Measurements from ENCODE around the gene PMAIP1.

PMAIP1 gene

GRCh38 chr18:59916746-59917145 is 16.9 kb downstream of the PMAIP1 start:
- no peak for DNase-seq

DNA sequence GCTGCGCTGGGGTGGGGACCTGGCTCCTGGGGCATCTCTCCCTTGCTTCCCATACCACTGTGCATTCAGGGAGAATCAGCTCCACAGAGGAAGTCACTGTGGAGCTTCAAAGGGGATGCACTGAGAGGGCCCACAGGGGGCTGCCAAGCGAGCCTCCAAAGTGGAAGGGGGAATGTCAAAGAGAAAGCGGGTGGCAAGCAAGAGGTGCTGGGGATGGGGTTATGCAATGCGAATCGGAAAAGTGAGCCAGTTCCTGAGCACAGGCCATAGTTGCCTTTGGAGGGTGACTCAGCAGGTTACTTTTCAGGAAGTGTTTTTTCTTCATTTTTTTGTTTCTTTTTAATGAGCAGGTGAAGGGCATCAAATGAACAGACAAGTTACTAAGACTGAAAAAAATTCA is 17.6 kb downstream of the PMAIP1 start:
- DNase-seq = no peak

- DNase-seq = peak; percentile 29
Measured at GRCh38 chr18:59918320-59918755, 18.5 kb downstream of the PMAIP1 start.

DNA sequence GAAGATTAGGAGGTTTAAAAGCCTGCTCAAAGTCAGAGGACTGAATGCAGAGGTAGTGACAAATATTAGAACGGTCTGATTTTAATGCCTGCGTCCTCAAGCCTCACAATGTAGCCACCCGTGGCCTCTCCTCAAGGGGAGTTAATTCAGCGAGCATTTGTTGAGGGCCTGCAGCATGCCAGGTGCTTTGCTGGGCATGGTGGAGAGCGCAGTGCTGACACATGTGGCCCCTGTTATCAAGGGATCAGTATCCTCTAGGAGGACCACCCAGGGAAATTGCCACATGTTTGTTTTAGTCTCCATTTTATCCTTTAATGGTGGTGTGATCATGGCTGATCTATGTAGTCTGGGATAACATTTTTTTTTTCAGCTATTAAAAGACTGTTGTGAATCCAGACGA is 19.2 kb downstream of the PMAIP1 start:
- DNase-seq = no peak

DNA sequence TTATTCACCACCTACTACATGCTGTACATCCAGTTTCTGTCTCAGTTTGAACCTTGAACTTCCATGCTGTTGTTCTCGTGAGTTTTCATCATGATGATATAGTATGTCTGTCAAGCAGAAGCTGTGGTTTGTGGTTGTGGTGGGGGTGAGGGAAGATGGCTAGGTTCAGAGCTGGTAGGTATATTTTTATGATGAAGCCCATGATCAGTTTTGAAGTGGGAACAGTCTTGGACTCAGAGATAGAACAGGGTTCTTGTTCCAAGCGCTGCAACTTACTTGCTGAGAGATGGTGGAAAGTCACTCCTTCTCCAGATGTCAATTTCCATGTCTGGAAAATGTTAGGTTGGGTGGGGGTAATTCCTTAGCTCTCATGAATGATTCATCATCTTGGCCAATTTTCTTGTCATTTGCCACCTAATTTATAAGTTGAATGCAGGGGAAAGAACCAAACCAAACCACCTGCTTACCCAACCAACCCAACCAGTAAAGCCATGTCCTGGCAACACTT is 21.6 kb downstream of the PMAIP1 start:
- DNase-seq = no peak

DNA sequence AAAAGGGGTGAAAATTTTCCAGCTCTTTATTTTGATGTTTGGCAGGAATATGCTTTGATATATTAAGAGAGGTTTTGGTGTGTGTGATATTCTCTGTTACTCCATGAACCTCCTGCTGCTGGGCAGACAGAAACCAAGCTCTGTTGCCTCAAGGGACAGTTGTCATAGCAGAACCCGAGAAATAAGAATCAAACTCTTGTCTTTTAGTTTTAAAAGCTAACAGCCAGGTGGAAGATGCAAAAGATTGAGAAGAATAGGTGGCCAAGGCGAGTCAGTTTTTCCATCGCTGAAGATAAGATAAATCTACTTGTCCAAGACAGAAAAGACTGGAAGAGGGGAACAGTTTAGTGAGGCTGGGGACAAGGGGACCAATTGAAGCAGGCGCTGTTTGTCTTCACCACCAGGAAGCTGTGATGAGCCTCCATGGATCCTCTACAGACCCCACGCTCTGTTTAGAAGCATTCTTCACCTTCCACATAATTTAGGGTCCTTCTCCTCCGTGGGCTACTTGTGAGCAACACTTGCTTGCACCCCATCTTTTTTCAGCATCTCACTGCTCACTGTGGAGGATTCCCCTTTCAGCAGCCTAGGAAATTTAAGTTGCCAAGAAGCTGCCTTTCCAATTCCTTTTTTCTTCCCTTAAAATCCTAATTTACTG is 23.9 kb downstream of the PMAIP1 start:
- DNase-seq = no peak

GRCh38 chr18:59926131-59926530 is 26.3 kb downstream of the PMAIP1 start:
- DNase-seq = no peak

- DNase-seq = no peak
Measured at GRCh38 chr18:59927246-59927825, 27.5 kb downstream of the PMAIP1 start.

DNA sequence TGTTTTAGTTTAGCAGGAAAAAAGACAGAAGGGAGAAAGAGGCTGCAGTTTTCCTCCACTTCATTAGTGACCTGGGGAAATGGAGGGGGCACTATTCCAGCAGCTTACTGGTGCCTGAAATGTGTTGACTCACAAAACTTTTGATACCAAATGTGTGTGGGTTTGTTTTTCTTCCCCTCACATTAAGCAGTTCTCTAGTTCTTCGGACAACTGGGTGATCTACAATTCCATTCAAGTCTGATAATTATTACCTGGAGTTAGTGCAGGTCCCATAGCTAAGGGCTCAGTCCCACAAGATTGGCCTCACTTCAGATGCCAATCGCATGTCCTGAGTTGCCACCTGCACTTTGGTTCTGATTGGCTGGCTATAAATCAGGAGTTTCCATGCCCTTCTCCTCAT is 28.4 kb downstream of the PMAIP1 start:
- DNase-seq = no peak

DNA sequence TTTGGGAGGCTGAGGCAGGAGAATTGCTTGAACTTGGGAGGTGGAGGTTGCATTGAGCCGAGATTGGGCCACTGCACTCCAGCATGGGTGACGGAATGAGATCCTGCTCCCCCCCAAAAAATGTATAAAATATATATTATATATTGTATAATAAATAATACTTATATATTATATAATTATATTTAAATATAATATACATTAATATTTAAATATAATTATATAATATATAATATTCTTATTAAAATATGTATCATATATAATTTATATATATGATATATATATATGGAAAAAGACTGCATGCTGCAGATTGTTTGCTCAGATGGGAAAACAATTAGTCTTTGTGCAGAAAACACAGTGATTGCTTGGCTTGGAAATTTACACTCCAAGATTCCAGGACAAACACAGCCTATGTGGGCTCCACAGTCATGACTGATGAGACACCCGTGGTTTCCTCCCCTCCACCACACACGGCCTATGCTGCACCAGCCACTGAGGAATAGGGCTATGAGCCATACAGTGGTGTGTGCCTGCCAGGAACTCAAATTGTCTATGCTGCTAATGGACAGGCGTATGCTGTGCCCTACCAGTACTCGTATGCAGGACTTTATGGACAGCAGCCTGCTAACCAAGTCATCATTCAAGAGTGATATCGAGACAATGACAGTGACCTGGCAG is 30.0 kb downstream of the PMAIP1 start:
- DNase-seq = no peak

- no peak for DNase-seq
Measured at GRCh38 chr18:59932401-59932800, 32.6 kb downstream of the PMAIP1 start.

DNA sequence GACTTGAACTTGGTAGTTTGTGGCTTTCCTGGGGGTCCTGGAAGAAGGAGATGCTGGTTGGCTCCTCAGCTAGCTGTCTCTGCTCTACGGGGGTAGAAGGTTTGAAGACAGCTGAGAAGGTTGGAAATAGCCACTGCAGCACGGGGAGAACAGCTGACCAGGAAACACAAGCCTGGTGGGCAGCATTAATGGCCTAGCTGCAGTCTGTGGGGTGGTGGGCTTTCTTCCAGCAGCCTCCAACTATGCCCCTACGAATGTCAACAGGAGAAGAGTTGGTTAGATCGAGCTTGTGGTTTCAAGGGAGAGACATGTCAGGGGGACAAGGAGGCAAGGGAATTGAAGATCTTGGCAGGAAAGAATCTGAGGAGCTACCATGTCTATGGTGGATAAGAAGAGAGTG is 38.9 kb downstream of the PMAIP1 start:
- no peak for DNase-seq

- no peak for DNase-seq
Measured at GRCh38 chr18:59939127-59939526, 39.3 kb downstream of the PMAIP1 start.

DNA sequence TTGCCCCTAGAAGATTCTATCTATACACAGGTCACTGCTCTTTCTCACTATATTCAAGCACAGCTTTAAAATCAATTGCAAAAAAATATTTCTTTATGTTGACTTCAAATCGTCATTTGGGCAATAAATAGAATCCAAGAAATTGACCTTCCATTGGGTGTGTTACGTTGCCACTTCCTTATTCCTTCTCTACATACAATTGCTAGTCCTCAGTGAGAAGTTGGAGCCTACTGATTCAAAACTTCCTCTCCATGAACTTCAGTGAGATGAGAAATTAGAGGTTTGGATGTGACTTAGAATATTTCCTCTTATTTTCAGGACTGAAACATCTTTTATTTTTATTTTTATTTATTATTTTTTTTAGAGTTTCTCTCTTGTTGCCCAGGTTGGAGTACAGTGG is 40.3 kb downstream of the PMAIP1 start:
- no peak for DNase-seq

GRCh38 chr18:59941331-59941730 is 41.5 kb downstream of the PMAIP1 start:
- no peak for DNase-seq

DNA sequence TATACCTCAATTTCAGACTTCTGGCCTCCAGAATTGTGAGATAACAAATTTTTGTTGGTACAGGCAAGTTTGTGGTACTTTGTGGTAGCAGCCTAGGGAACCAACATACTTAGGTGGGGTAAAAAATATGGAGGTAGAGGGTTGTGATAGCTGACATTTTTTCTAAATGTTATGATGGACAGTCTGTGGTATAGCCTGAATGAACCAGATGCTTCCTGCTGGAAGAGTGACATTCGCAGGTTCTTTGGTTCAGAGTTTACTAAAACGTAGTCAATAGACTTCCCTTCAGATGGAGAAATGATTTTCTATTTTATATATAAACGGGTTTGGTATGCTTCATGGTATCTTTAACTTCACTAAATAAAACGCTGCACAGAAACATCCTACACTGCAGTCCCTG is 42.8 kb downstream of the PMAIP1 start:
- no peak for DNase-seq

DNA sequence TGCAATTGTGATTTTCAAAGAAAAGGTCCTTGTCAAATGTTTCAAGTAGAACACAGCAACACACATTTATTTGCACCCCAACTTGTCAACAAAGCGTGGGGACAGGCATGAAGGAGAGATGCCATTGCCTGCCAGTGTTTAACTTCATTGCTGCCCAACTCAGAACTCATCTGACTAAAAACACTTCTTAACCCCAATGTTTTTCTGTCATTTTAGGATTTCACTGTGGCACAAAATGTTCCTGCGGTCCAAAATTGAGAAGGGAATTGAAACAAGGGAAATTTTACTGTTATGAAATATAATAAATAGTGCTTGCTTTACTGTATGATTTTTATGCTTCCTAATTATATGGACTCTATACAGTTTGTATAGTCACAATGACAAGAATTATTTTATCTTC is 45.7 kb downstream of the PMAIP1 start:
- no peak for DNase-seq

GRCh38 chr18:59950215-59950944 is 50.6 kb downstream of the PMAIP1 start:
- no peak for DNase-seq

- DNase-seq = no peak
Measured at GRCh38 chr18:59951591-59951990, 51.8 kb downstream of the PMAIP1 start.

- no peak for DNase-seq
Measured at GRCh38 chr18:59952283-59953007, 52.6 kb downstream of the PMAIP1 start.
